Smooth muscle cell (in vitro differentiated cells): Measurements from ENCODE around the gene MPV17L2. TPM values are rescaled to one million over a fixed set of nuclear protein-coding genes. Genes with fewer than 3 reads are reported as not detected.

ENCODE experiments used
- DNase-seq: peaks from one replicate; lab custom pipeline; 2025; ENCODE audit not compliant: unreplicated experiment; lab: John Stamatoyannopoulos, UW
- H2AFZ ChIP-seq: fragments of 200-600 bp; sonication (generic); 2 replicates; pipeline ENCODE4 v1.6.0; 2016; ENCODE audit warnings: antibody characterized with exemption, low read depth, mild to moderate bottlenecking
- H3F3A ChIP-seq: fragments of 200-600 bp; sonication (generic); 2 replicates; pipeline ENCODE4 v1.6.0; 2017; ENCODE audit warnings: antibody characterized with exemption, low read depth
- H3K27ac ChIP-seq: fragments of 200-600 bp; sonication (generic); 2 replicates; pipeline ENCODE4 v1.5.1; 2016; ENCODE audit warnings: low read depth, mild to moderate bottlenecking
- H3K27me3 ChIP-seq: fragments of 200-600 bp; sonication (generic); 2 replicates; pipeline ENCODE4 v1.6.1; 2016; ENCODE audit warnings: low read depth, mild to moderate bottlenecking
- H3K36me3 ChIP-seq: fragments of 200-600 bp; sonication (generic); 2 replicates; pipeline ENCODE4 v1.5.1; 2016; ENCODE audit warnings: low read depth
- H3K4me1 ChIP-seq: fragments of 200-600 bp; sonication (generic); 2 replicates; pipeline ENCODE4 v1.5.1; 2016; ENCODE audit warnings: low read depth
- H3K4me2 ChIP-seq: fragments of 200-600 bp; sonication (generic); 2 replicates; pipeline ENCODE4 v1.6.0; 2016; ENCODE audit warnings: mild to moderate bottlenecking
- H3K4me3 ChIP-seq: fragments of 200-600 bp; sonication (generic); 2 replicates; pipeline ENCODE4 v1.5.1; 2016; ENCODE audit warnings: mild to moderate bottlenecking
- H3K79me2 ChIP-seq: fragments of 200-600 bp; sonication (generic); 2 replicates; pipeline ENCODE4 v1.6.0; 2016; ENCODE audit warnings: low read depth, mild to moderate bottlenecking
- H3K9ac ChIP-seq: fragments of 200-600 bp; sonication (generic); 2 replicates; pipeline ENCODE4 v1.6.0; 2016; ENCODE audit warnings: low read depth
- H3K9me3 ChIP-seq: fragments of 200-600 bp; sonication (generic); replicated peaks from 2 replicates; pipeline ENCODE4 v1.5.1; 2016; ENCODE audit warnings: low read depth
- H4K20me1 ChIP-seq: fragments of 200-600 bp; sonication (generic); 2 replicates; pipeline ENCODE4 v1.6.0; 2016; ENCODE audit warnings: low read depth
- CTCF ChIP-seq: fragments of 200-600 bp; sonication (generic); IDR thresholded peaks from 2 replicates; pipeline ENCODE4 v1.5.1; 2017; ENCODE audit warnings: borderline replicate concordance, mild to moderate bottlenecking, antibody characterized with exemption; ENCODE audit not compliant: insufficient read depth, poor library complexity, severe bottlenecking
- WGBS: methylation state at CpG from one replicate; pipeline ENCODE4 v1.1.7; 2016; ENCODE audit warnings: low lambda C conversion rate; 5-methylcytosine and 5-hydroxymethylcytosine counted together
- polyA plus RNA-seq: library from polyadenylated mRNA; unstranded; fragments of >200 nt; fragmentation: Nextera tagmentation; extraction: Ambion mirVana; gene quantifications from 2 replicates; pipeline ENCODE4 v1.2.1, GENCODE V29; 2016
- small RNA-seq: library from RNA; depleted of rRNA; stranded (forward); fragments of <200 nt; gene quantifications from one replicate; pipeline ENCODE3, GENCODE V24; 2014
- total RNA-seq: library from RNA; depleted of rRNA; stranded (reverse); fragments of >200 nt; gene quantifications from 2 replicates; pipeline ENCODE4 v1.2.3, GENCODE V29; 2014

The MPV17L2 gene
- total and polyA plus RNA-seq, 2 experiments from 2014 or later = 11.6 to 28.7 TPM

DNA sequence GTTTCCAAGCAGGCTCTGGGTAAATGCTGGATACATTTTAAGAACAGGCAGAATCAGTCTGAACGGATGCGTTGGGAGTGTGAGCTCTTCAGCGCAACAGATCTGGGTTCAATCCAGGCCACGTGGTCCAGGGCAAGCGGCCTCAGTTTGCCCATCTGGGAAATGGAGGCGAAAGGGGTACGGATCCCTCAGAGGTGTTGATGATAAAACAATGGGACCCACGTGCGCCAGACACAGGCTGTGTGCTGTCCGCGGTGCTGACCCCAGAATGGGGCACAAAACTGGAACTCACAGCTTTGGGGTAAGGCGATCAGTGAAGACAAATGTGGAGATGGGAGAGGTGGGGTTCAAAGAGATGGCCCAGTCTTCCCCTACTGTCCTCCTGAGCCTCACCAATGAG lies 46.3 kb downstream of the MPV17L2 start:
- Histone ChIP-seq H3K9ac (no peak overlapping the region), H3K27me3 (no peaks in the 10 kb centered on the region), H3K4me1 (no peaks in the 10 kb centered on the region), H3K4me3 (no peak overlapping the region), H3K36me3 (no peaks in the 10 kb centered on the region), H3F3A (no peaks in the 10 kb centered on the region), H3K27ac (no peak overlapping the region), H3K9me3 (no peaks in the 10 kb centered on the region), H3K79me2 (no peaks in the 10 kb centered on the region), H3K4me2 (no peak overlapping the region), H4K20me1 (no peaks in the 10 kb centered on the region), H2AFZ (no peak overlapping the region)
- no peak for DNase-seq
- TF ChIP-seq CTCF = no peak
- WGBS = 43% methylated on average over 12 of the region's 12 CpGs

DNA sequence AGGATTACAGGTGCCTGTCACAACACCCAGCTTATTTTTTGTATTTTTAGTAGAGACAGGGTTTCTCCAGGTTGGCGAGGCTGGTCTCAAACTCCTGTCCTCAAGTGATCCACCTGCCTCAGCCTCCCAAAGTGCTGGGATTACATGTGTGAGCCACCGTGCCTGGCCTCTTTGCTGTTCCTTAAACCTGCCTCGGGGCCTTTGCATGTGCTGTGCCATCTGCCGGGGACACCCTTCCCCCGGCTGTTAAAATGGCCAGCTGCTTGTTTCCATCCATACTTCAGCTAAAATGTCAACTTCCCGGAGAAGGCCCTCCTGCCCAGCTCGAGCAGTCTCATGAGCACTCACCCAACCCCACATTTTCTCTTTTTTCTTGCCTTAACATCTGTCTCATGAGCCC lies 52.3 kb downstream of the MPV17L2 start:
- no peaks in the 10 kb centered on the region for H3K79me2 ChIP-seq
- no peaks in the 10 kb centered on the region for H3K36me3 ChIP-seq
- 77% methylated on average over 7 of the region's 7 CpGs for WGBS
- H3K27ac ChIP-seq = no peak overlapping the region
- H3K4me1 ChIP-seq = no peaks in the 10 kb centered on the region
- H3K9me3 ChIP-seq = no peaks in the 10 kb centered on the region
- H2AFZ ChIP-seq = no peak overlapping the region
- no peak for DNase-seq
- no peak overlapping the region for H3K9ac ChIP-seq
- H3F3A ChIP-seq = no peaks in the 10 kb centered on the region
- no peak for TF ChIP-seq CTCF
- H3K27me3 ChIP-seq = no peaks in the 10 kb centered on the region
- no peaks in the 10 kb centered on the region for H4K20me1 ChIP-seq
- no peak overlapping the region for H3K4me3 ChIP-seq
- no peak overlapping the region for H3K4me2 ChIP-seq

Small RNA genes lying within 50 kb of the gene (small RNA-seq; reads per million reads assigned to genes)
- not detected for gene IFI30

Other genes with a start within 250 kb of the MPV17L2 start
- gene KCNN1, start 226.1 kb upstream of the MPV17L2 start, total RNA-seq = 0.22 and 5.3 TPM in 2 replicates
- gene KCNN1, start 226.1 kb upstream of the MPV17L2 start, polyA plus RNA-seq = 4.2 and 4.6 TPM in 2 replicates
- gene ARRDC2, start 185.0 kb upstream of the MPV17L2 start, total RNA-seq = 3.5 and 4.4 TPM in 2 replicates
- 4.3 and 6.5 TPM in 2 replicates for gene ARRDC2, start 185.0 kb upstream of the MPV17L2 start, polyA plus RNA-seq
- not detected in 2 replicates for gene IL12RB1, start 106.3 kb upstream of the MPV17L2 start, total RNA-seq
- not detected in 2 replicates for gene IL12RB1, start 106.3 kb upstream of the MPV17L2 start, polyA plus RNA-seq
- gene MAST3, start 95.4 kb upstream of the MPV17L2 start, total RNA-seq = 3.6 and 4.3 TPM in 2 replicates
- 4.3 and 10.3 TPM in 2 replicates for gene MAST3, start 95.4 kb upstream of the MPV17L2 start, polyA plus RNA-seq
- 22.2 and 22.9 TPM in 2 replicates for gene PIK3R2, start 40.1 kb upstream of the MPV17L2 start, total RNA-seq
- gene PIK3R2, start 40.1 kb upstream of the MPV17L2 start, polyA plus RNA-seq = 37.1 and 50.1 TPM in 2 replicates
- 0.67 and 2.9 TPM in 2 replicates for gene IFI30, start 19.4 kb upstream of the MPV17L2 start, total RNA-seq
- gene IFI30, start 19.4 kb upstream of the MPV17L2 start, polyA plus RNA-seq = 0.64 and 0.87 TPM in 2 replicates
- gene RAB3A, start 10.8 kb downstream of the MPV17L2 start, total RNA-seq = 1.4 and 4.9 TPM in 2 replicates
- gene RAB3A, start 10.8 kb downstream of the MPV17L2 start, polyA plus RNA-seq = 3.6 and 3.7 TPM in 2 replicates
- gene PDE4C, start 33.2 kb downstream of the MPV17L2 start, total RNA-seq = 1.1 and 3.1 TPM in 2 replicates
- 1.7 and 1.9 TPM in 2 replicates for gene PDE4C, start 33.2 kb downstream of the MPV17L2 start, polyA plus RNA-seq
- gene IQCN, start 81.2 kb downstream of the MPV17L2 start, total RNA-seq = 3.9 and 4.9 TPM in 2 replicates
- gene IQCN, start 81.2 kb downstream of the MPV17L2 start, polyA plus RNA-seq = 2.5 and 5.8 TPM in 2 replicates
- gene JUND, start 88.4 kb downstream of the MPV17L2 start, total RNA-seq = 79.9 and 164 TPM in 2 replicates
- 464 and 497 TPM in 2 replicates for gene JUND, start 88.4 kb downstream of the MPV17L2 start, polyA plus RNA-seq
- gene LSM4, start 129.9 kb downstream of the MPV17L2 start, total RNA-seq = 116 and 121 TPM in 2 replicates
- 156 and 177 TPM in 2 replicates for gene LSM4, start 129.9 kb downstream of the MPV17L2 start, polyA plus RNA-seq
- 11.1 and 11.7 TPM in 2 replicates for gene PGPEP1, start 147.4 kb downstream of the MPV17L2 start, total RNA-seq
- 4.5 and 8.7 TPM in 2 replicates for gene PGPEP1, start 147.4 kb downstream of the MPV17L2 start, polyA plus RNA-seq
- 18.8 and 30.9 TPM in 2 replicates for gene GDF15, start 192.9 kb downstream of the MPV17L2 start, total RNA-seq
- 40.4 and 42.8 TPM in 2 replicates for gene GDF15, start 192.9 kb downstream of the MPV17L2 start, polyA plus RNA-seq
- gene LRRC25, start 204.4 kb downstream of the MPV17L2 start, total RNA-seq = 0.67 TPM in 1 of 2 replicates, not detected in the other
- gene LRRC25, start 204.4 kb downstream of the MPV17L2 start, polyA plus RNA-seq = 0.34 TPM in 1 of 2 replicates, not detected in the other
- gene SSBP4, start 226.2 kb downstream of the MPV17L2 start, total RNA-seq = 36.0 and 44.1 TPM in 2 replicates
- gene SSBP4, start 226.2 kb downstream of the MPV17L2 start, polyA plus RNA-seq = 124 and 133 TPM in 2 replicates
- gene ISYNA1, start 244.9 kb downstream of the MPV17L2 start, total RNA-seq = 16.4 and 60.1 TPM in 2 replicates
- gene ISYNA1, start 244.9 kb downstream of the MPV17L2 start, polyA plus RNA-seq = 56.9 and 89.5 TPM in 2 replicates